GM23338 (cell line): ENCODE data around the gene MYMX. TPM values are rescaled to one million over a fixed set of nuclear protein-coding genes. Genes with fewer than 3 reads are reported as not detected.

Source experiments
- CREB1 ChIP-seq: fragments of 250-450 bp; sonication (Bioruptor Pico); IDR thresholded peaks from 2 replicates; pipeline ENCODE4 v1.5.0; 2020; ENCODE audit warnings: low read depth, mild to moderate bottlenecking, moderate library complexity
- POLR2AphosphoS5 ChIP-seq: IDR thresholded peaks from 2 replicates; pipeline ENCODE4 v1.6.1; 2016; ENCODE audit warnings: antibody characterized with exemption, low read depth
- ZNF331 ChIP-seq: fragments of 250-450 bp; sonication (Bioruptor Pico); IDR thresholded peaks from 2 replicates; pipeline ENCODE4 v1.5.0; 2020; ENCODE audit warnings: low read depth, mild to moderate bottlenecking, moderate library complexity
- microRNA counts: library from miRNA; unstranded; fragments of <30 nt; microRNA quantifications from one replicate; lab custom pipeline; 2017
- polyA plus RNA-seq: library from polyadenylated mRNA; unstranded; fragments of >200 nt; fragmentation: Nextera tagmentation; extraction: Ambion mirVana; gene quantifications from 2 replicates; pipeline ENCODE4 v1.2.1, GENCODE V29; 2016
- small RNA-seq: library from RNA; depleted of rRNA; stranded (forward); fragments of <200 nt; gene quantifications from one replicate; pipeline ENCODE3, GENCODE V24; 2014; ENCODE audit warnings: low replicate concordance
- total RNA-seq: library from RNA; depleted of rRNA; stranded (reverse); fragments of >200 nt; shearing (Covaris generic); gene quantifications from 2 replicates; pipeline ENCODE4 v1.2.3, GENCODE V29; 2014; rRNA removed
- TF ChIP-seq, protein P1 (sequence below): fragments of 250-450 bp; sonication (Bioruptor Pico); IDR thresholded peaks from 2 replicates; pipeline ENCODE4 v1.5.0; 2020; ENCODE audit warnings: mild to moderate bottlenecking, moderate library complexity

MYMX gene
- total and polyA plus RNA-seq, 2 experiments from 2014 or later = 2.8 to 7.1 TPM

- TF ChIP-seq CREB1 (CRISPR knock-in tag) = no peak
- TF ChIP-seq, protein P1, sequence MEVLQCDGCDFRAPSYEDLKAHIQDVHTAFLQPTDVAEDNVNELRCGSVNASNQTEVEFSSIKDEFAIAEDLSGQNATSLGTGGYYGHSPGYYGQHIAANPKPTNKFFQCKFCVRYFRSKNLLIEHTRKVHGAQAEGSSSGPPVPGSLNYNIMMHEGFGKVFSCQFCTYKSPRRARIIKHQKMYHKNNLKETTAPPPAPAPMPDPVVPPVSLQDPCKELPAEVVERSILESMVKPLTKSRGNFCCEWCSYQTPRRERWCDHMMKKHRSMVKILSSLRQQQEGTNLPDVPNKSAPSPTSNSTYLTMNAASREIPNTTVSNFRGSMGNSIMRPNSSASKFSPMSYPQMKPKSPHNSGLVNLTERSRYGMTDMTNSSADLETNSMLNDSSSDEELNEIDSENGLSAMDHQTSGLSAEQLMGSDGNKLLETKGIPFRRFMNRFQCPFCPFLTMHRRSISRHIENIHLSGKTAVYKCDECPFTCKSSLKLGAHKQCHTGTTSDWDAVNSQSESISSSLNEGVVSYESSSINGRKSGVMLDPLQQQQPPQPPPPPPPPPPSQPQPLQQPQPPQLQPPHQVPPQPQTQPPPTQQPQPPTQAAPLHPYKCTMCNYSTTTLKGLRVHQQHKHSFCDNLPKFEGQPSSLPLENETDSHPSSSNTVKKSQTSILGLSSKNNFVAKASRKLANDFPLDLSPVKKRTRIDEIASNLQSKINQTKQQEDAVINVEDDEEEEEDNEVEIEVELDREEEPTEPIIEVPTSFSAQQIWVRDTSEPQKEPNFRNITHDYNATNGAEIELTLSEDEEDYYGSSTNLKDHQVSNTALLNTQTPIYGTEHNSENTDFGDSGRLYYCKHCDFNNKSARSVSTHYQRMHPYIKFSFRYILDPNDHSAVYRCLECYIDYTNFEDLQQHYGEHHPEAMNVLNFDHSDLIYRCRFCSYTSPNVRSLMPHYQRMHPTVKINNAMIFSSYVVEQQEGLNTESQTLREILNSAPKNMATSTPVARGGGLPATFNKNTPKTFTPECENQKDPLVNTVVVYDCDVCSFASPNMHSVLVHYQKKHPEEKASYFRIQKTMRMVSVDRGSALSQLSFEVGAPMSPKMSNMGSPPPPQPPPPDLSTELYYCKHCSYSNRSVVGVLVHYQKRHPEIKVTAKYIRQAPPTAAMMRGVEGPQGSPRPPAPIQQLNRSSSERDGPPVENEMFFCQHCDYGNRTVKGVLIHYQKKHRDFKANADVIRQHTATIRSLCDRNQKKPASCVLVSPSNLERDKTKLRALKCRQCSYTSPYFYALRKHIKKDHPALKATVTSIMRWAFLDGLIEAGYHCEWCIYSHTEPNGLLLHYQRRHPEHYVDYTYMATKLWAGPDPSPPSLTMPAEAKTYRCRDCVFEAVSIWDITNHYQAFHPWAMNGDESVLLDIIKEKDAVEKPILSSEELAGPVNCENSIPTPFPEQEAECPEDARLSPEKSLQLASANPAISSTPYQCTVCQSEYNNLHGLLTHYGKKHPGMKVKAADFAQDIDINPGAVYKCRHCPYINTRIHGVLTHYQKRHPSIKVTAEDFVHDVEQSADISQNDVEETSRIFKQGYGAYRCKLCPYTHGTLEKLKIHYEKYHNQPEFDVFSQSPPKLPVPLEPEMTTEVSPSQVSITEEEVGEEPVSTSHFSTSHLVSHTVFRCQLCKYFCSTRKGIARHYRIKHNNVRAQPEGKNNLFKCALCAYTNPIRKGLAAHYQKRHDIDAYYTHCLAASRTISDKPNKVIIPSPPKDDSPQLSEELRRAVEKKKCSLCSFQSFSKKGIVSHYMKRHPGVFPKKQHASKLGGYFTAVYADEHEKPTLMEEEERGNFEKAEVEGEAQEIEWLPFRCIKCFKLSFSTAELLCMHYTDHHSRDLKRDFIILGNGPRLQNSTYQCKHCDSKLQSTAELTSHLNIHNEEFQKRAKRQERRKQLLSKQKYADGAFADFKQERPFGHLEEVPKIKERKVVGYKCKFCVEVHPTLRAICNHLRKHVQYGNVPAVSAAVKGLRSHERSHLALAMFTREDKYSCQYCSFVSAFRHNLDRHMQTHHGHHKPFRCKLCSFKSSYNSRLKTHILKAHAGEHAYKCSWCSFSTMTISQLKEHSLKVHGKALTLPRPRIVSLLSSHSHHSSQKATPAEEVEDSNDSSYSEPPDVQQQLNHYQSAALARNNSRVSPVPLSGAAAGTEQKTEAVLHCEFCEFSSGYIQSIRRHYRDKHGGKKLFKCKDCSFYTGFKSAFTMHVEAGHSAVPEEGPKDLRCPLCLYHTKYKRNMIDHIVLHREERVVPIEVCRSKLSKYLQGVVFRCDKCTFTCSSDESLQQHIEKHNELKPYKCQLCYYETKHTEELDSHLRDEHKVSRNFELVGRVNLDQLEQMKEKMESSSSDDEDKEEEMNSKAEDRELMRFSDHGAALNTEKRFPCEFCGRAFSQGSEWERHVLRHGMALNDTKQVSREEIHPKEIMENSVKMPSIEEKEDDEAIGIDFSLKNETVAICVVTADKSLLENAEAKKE (CRISPR knock-in tag) = no peak
- TF ChIP-seq ZNF331 = no peak
- TF ChIP-seq POLR2AphosphoS5 = no peak
Observed at GRCh38 chr6:44267252-44267651, 50.5 kb downstream of the MYMX start (continued).

MicroRNA genes within 50 kb of the gene (microRNA counts, 767-probe panel; counts per million panel counts)
- not detected for microRNA hsa-miR-4647 (lab: Ali Mortazavi, UCI)

Small RNA genes within 50 kb of the gene (small RNA-seq; reads per million reads assigned to genes)
- gene RN7SL811P = not detected

Other genes with a start within 250 kb of the MYMX start
- 62.6 and 70.0 TPM in 2 replicates for gene MRPL14, start 89.5 kb upstream of the MYMX start, total RNA-seq
- 178 and 191 TPM in 2 replicates for gene MRPL14, start 89.5 kb upstream of the MYMX start, polyA plus RNA-seq
- 30.2 and 36.0 TPM in 2 replicates for gene TMEM63B, start 89.4 kb upstream of the MYMX start, total RNA-seq
- 8.0 and 10.1 TPM in 2 replicates for gene TMEM63B, start 89.4 kb upstream of the MYMX start, polyA plus RNA-seq
- gene CAPN11, start 58.1 kb upstream of the MYMX start, total RNA-seq = 1.2 and 1.7 TPM in 2 replicates
- 0.61 and 1.1 TPM in 2 replicates for gene CAPN11, start 58.1 kb upstream of the MYMX start, polyA plus RNA-seq
- 149 and 169 TPM in 2 replicates for gene SLC29A1, start 6.7 kb downstream of the MYMX start, total RNA-seq
- 67.6 and 73.1 TPM in 2 replicates for gene SLC29A1, start 6.7 kb downstream of the MYMX start, polyA plus RNA-seq
- gene HSP90AB1, start 30.2 kb downstream of the MYMX start, total RNA-seq = 2,361 and 2,444 TPM in 2 replicates
- gene HSP90AB1, start 30.2 kb downstream of the MYMX start, polyA plus RNA-seq = 1,345 and 1,425 TPM in 2 replicates
- gene SLC35B2, start 40.6 kb downstream of the MYMX start, total RNA-seq = 30.5 and 30.9 TPM in 2 replicates
- gene SLC35B2, start 40.6 kb downstream of the MYMX start, polyA plus RNA-seq = 14.0 and 14.7 TPM in 2 replicates
- 19.8 and 25.9 TPM in 2 replicates for gene NFKBIE, start 48.6 kb downstream of the MYMX start, total RNA-seq
- 12.8 and 14.6 TPM in 2 replicates for gene NFKBIE, start 48.6 kb downstream of the MYMX start, polyA plus RNA-seq
- gene TMEM151B, start 53.5 kb downstream of the MYMX start, total RNA-seq = 11.5 and 14.6 TPM in 2 replicates
- gene TMEM151B, start 53.5 kb downstream of the MYMX start, polyA plus RNA-seq = 0.91 and 1.5 TPM in 2 replicates
- gene AARS2, start 96.4 kb downstream of the MYMX start, total RNA-seq = 19.8 and 23.2 TPM in 2 replicates
- gene AARS2, start 96.4 kb downstream of the MYMX start, polyA plus RNA-seq = 5.5 and 6.5 TPM in 2 replicates
- gene SPATS1, start 125.7 kb downstream of the MYMX start, total RNA-seq = not detected in 2 replicates
- gene SPATS1, start 125.7 kb downstream of the MYMX start, polyA plus RNA-seq = not detected in 2 replicates
- 28.1 and 32.5 TPM in 2 replicates for gene CDC5L, start 170.8 kb downstream of the MYMX start, total RNA-seq
- 24.6 and 27.0 TPM in 2 replicates for gene CDC5L, start 170.8 kb downstream of the MYMX start, polyA plus RNA-seq